Uterus (tissue), 2 donors: ENCODE measurements around the gene LENG9.

Source experiments
- CTCF ChIP-seq, 4 experiments: fragments of 200-600 bp in 2 of 4; fragments of 450-650 bp in 2 of 4; sonication (generic) in 2 of 4; IDR thresholded peaks; one replicate each; pipeline ENCODE4 v1.5.1; 2016 to 2019; ENCODE audit warnings: antibody characterized with exemption in 4 of 4, mild to moderate bottlenecking in 2 of 4, moderate library complexity in 1 of 4
- POLR2A ChIP-seq, 2 donors: fragments of 450-650 bp; IDR thresholded peaks; one replicate each; pipeline ENCODE4 v1.6.1; 2016; ENCODE audit warnings: antibody characterized with exemption in 2 of 2, mild to moderate bottlenecking in 1 of 2, moderate library complexity in 1 of 2

GRCh38 chr19:54489341-54489740, 25.8 kb upstream of the LENG9 start:
- TF ChIP-seq CTCF (IDR thresholded peaks at IDR 0.05) (no peak), POLR2A (IDR thresholded peaks at IDR 0.05) (no peak)
